Thyroid gland (tissue), 4 donors: ENCODE data around the gene LRGUK. TPM values are rescaled to one million over a fixed set of nuclear protein-coding genes. Genes with fewer than 3 reads are reported as not detected.

ENCODE experiments used
- DNase-seq, 2 donors: peaks; one replicate each; pipeline ENCODE4 v3.0.0-alpha.2; 2019
- H3K27ac ChIP-seq, 3 donors: fragments of 200-600 bp; sonication (generic); 1 replicate in 2 of 3; 2 replicates in 1 of 3; pipeline ENCODE4 v1.5.1; 2016 to 2019; ENCODE audit warnings: mild to moderate bottlenecking in 1 of 3, moderate library complexity in 1 of 3
- H3K27me3 ChIP-seq: fragments of 200-600 bp; sonication (generic); one replicate; pipeline ENCODE4 v1.5.1; 2019
- H3K36me3 ChIP-seq, 2 donors: fragments of 200-600 bp; sonication (generic); one replicate each; pipeline ENCODE4 v1.5.1; 2016 to 2019
- H3K4me1 ChIP-seq, 2 donors: fragments of 200-600 bp; sonication (generic); one replicate each; pipeline ENCODE4 v1.5.1; 2017 to 2019
- H3K4me3 ChIP-seq, 3 donors: fragments of 200-600 bp; sonication (generic); replicated peaks in 1 of 3; 1 replicate in 2 of 3; 2 replicates in 1 of 3; pipeline ENCODE4 v1.5.1; 2016; ENCODE audit warnings: mild to moderate bottlenecking in 1 of 3
- H3K9me3 ChIP-seq: fragments of 200-600 bp; sonication (generic); one replicate; pipeline ENCODE4 v1.5.1; 2017
- POLR2A ChIP-seq, 2 donors: fragments of 450-650 bp; IDR thresholded peaks; one replicate each; pipeline ENCODE4 v1.6.1; 2017; ENCODE audit warnings: antibody characterized with exemption in 2 of 2, mild to moderate bottlenecking in 2 of 2, moderate library complexity in 1 of 2
- WGBS, 2 donors: methylation state at CpG; one replicate each; pipeline ENCODE4 v1.1.5; 2017; 5-methylcytosine and 5-hydroxymethylcytosine counted together
- intact Hi-C: fragments of 100-400 bp; cut with DNase I; formaldehyde crosslinking; loops from one replicate; pipeline ENCODE4 v1.15.1; 2023
- total RNA-seq, 4 donors: library from RNA; depleted of rRNA; stranded (reverse); fragments of >200 nt; gene quantifications; one replicate each; pipeline ENCODE4 v1.2.3, GENCODE V29; 2016
- TF ChIP-seq, protein P1 (sequence below), 6 experiments: fragments of 200-600 bp in 3 of 6; fragments of 450-650 bp in 3 of 6; sonication (generic) in 3 of 6; IDR thresholded peaks; one replicate each; pipeline ENCODE4 v1.5.1; 2016 to 2019; ENCODE audit warnings: antibody characterized with exemption in 6 of 6, mild to moderate bottlenecking in 2 of 6, inconsistent platforms in 1 of 6, moderate library complexity in 1 of 6

The LRGUK gene
- total RNA-seq, 4 donors from 2014 or later: 0.67 to 3.7 (median 2.7) TPM

DNA sequence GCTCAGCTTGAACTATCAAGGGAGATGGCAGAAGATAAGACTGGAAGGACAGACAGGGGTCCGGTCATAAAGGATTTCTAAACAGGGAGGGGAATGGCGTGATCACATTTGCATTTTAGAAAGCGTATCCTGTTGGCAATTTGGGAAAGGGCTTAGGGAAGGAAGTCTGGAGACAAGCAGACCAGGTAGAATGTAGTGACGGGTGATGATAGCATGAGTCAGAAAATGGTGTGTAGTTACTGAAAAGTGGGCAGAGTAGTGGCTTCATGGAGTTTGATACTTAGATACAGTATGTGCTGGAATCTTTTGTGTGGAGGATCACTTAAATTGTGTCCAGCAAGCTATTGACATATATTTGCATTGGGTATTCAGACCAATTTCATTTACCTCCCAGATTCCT lies 61.2 kb downstream of the LRGUK start:
- DNase-seq: no peak
- Histone ChIP-seq H3K4me1 (no peaks in the 10 kb centered on the region), H3K4me3 (no peak overlapping the region), H3K9me3 (no peaks in the 10 kb centered on the region), H3K36me3 (no peaks in the 10 kb centered on the region), H3K27ac (no peak overlapping the region), H3K27me3 (no peaks in the 10 kb centered on the region)
- TF ChIP-seq POLR2A (IDR thresholded peaks at IDR 0.05): no peak
- TF ChIP-seq, protein P1, sequence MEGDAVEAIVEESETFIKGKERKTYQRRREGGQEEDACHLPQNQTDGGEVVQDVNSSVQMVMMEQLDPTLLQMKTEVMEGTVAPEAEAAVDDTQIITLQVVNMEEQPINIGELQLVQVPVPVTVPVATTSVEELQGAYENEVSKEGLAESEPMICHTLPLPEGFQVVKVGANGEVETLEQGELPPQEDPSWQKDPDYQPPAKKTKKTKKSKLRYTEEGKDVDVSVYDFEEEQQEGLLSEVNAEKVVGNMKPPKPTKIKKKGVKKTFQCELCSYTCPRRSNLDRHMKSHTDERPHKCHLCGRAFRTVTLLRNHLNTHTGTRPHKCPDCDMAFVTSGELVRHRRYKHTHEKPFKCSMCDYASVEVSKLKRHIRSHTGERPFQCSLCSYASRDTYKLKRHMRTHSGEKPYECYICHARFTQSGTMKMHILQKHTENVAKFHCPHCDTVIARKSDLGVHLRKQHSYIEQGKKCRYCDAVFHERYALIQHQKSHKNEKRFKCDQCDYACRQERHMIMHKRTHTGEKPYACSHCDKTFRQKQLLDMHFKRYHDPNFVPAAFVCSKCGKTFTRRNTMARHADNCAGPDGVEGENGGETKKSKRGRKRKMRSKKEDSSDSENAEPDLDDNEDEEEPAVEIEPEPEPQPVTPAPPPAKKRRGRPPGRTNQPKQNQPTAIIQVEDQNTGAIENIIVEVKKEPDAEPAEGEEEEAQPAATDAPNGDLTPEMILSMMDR (IDR thresholded peaks at IDR 0.05): no peak
- 92 to 96% methylated on average over 4 of the region's 4 CpGs for WGBS, 2 donors
- intact Hi-C loops: no loop called here

DNA sequence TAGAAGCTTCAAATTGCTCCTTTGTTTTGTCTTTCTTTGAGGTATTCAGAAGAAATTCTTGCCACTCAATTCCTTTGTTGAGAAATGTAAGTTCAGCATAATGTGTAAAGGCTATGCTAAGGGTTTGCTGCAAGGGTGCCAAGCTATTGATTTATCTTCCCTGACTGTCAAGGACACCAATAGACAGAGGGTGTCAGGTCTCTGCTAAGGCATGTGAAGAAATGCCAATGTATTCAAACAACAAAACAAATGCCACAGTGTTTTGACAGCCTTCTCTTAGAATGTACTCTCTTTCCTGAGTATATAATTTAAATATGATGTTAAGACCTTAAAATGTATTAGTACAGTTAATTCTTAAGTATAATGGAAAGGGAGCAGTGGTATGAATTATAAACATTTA lies 62.4 kb downstream of the LRGUK start:
- H3K36me3 ChIP-seq: no peaks in the 10 kb centered on the region
- intact Hi-C loops: no loop called here
- DNase-seq: no peak
- no peak overlapping the region for H3K27ac ChIP-seq
- TF ChIP-seq, protein P1 (IDR thresholded peaks at IDR 0.05): no peak
- TF ChIP-seq POLR2A (IDR thresholded peaks at IDR 0.05): no peak
- H3K9me3 ChIP-seq: no peaks in the 10 kb centered on the region
- no peak overlapping the region for H3K4me3 ChIP-seq
- no peaks in the 10 kb centered on the region for H3K4me1 ChIP-seq
- no peaks in the 10 kb centered on the region for H3K27me3 ChIP-seq

DNA sequence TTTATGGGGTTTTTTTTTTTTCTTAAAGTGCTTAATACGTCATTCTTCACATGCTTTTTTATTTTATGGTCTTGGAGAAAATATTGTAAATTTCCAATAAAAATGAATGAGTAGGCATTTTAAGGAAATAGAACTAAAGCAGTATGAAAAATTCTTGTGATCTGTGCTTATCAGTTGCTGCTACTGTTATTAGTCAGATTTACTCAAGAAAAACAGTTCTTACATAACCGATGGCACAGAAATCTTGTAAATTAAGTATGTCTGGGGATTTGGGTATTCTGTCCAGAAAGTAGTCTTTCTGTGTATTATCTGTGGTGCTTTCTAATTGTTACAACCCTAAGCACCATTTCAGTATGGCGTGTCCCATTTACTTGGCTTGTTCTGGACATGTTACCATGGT lies 64.7 kb downstream of the LRGUK start:
- H3K4me1 ChIP-seq: no peaks in the 10 kb centered on the region
- H3K36me3 ChIP-seq: no peaks in the 10 kb centered on the region
- TF ChIP-seq POLR2A (IDR thresholded peaks at IDR 0.05): no peak
- TF ChIP-seq, protein P1 (IDR thresholded peaks at IDR 0.05): no peak
- intact Hi-C loops: no loop called here
- DNase-seq: no peak
- 78 to 95% methylated on average over 3 of the region's 3 CpGs for whole genome bisulfite sequencing, 2 donors
- no peaks in the 10 kb centered on the region for H3K9me3 ChIP-seq
- no peak overlapping the region for H3K4me3 ChIP-seq
- H3K27ac ChIP-seq: no peak overlapping the region
- H3K27me3 ChIP-seq: no peaks in the 10 kb centered on the region

DNA sequence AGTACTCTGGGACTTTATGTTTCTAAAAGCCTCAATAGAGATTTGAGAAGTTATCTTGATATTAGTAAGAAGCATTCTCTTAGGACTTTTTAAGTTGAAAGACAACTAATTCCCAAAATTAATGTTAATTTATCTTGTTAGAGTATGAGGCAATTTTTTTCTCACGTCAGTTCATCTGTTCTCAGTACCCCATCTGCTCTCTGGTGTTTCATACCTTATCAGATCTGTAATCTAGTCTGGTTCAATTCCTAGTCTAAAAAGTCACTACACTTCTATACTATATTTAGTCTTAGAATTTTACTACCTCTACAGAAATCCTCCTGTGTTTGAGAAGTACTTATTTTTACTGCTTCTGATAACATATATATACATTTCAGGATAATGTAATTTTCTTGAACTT lies 66.1 kb downstream of the LRGUK start:
- no peak for DNase-seq
- H3K27ac ChIP-seq: no peak overlapping the region
- no peaks in the 10 kb centered on the region for H3K9me3 ChIP-seq
- H3K4me1 ChIP-seq: no peaks in the 10 kb centered on the region
- H3K27me3 ChIP-seq: no peaks in the 10 kb centered on the region
- H3K36me3 ChIP-seq: no peaks in the 10 kb centered on the region
- intact Hi-C loops: no loop called here
- no peak overlapping the region for H3K4me3 ChIP-seq
- TF ChIP-seq, protein P1 (IDR thresholded peaks at IDR 0.05): no peak
- no peak for TF ChIP-seq POLR2A (IDR thresholded peaks at IDR 0.05)
- WGBS, 2 donors: 86 to 89% methylated on average over 1 of the region's 1 CpG

DNA sequence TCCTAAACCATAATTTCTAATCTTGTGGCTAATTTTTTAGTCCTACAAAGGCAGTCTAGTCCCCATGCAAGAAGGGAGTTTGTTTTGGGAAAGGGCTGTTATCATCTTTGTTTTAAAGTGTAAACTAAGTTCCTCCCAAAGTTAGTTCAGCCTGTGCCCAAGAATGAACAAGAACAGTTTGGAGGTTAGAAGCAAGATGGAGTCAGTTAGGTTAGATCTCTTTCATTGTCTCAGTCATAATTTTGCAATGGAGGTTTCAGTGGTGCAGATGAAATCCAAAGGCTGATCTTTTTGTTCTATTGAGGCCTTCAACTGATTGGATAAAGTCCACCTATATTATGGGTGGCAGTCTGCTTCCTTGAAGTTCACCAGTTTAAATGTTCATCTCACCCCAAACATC lies 68.1 kb downstream of the LRGUK start:
- Histone ChIP-seq H3K36me3 (no peaks in the 10 kb centered on the region), H3K9me3 (no peaks in the 10 kb centered on the region), H3K4me3 (no peak overlapping the region), H3K27me3 (no peaks in the 10 kb centered on the region), H3K27ac (no peak overlapping the region), H3K4me1 (no peaks in the 10 kb centered on the region)
- DNase-seq: no peak
- intact Hi-C loops: no loop called here
- TF ChIP-seq, protein P1 (IDR thresholded peaks at IDR 0.05): no peak
- no peak for TF ChIP-seq POLR2A (IDR thresholded peaks at IDR 0.05)
